GM21825 (cell line): ENCODE data around the gene DOCK3.
"Not testable (repeated sequence)": the region's sequence is repeated elsewhere in the genome, so short reads cannot be mapped to it uniquely, and the experiment has no call there.

Experiments used
- ATAC-seq: cut with Tn5 transposase; IDR thresholded peaks from one replicate; pipeline ENCODE4 v1.9.1; 2021; ENCODE audit warnings: mild to moderate bottlenecking, moderate library complexity; ENCODE audit not compliant: unreplicated experiment

The DOCK3 gene

DNA sequence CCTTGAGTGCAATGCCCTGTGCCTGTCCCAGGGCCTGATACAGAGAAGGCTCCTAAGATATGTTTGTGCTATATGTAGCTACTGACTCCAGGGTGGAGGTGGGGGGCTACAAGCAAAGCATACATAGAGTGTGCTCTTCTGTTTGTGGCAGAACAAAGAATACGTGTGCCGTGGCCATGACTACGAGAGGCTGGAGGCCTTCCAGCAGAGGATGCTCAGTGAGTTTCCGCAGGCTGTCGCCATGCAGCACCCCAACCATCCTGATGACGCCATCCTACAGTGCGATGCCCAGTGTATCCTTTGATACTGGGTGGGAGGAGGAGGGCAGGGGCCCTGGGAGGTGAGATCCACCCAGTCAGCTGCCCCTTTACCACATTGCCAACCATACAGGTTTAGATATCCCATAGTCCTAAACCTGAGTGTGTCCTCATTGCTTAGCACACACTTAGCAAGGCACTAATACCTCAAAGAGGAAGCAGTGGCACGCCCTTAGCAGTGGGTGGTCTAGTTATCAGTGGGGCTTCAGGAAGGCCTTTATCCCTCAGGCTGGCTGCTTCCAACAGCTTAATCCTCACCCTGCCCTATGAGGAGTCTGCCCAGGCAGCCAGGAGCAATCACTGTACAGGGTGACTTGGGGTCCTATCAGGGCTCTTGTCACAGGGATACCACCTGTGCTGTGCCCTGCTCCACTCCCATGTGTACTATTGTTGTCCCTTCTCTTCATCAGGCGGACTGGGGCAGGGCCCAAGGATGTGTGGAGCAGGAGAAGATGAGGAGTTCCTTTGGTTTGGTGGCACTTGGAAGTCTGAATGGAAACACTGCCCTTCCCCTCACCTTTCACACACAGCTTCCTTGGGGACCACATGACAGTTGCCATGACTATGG is 680.2 kb downstream of the DOCK3 start:
- ATAC-seq: no peak

DNA sequence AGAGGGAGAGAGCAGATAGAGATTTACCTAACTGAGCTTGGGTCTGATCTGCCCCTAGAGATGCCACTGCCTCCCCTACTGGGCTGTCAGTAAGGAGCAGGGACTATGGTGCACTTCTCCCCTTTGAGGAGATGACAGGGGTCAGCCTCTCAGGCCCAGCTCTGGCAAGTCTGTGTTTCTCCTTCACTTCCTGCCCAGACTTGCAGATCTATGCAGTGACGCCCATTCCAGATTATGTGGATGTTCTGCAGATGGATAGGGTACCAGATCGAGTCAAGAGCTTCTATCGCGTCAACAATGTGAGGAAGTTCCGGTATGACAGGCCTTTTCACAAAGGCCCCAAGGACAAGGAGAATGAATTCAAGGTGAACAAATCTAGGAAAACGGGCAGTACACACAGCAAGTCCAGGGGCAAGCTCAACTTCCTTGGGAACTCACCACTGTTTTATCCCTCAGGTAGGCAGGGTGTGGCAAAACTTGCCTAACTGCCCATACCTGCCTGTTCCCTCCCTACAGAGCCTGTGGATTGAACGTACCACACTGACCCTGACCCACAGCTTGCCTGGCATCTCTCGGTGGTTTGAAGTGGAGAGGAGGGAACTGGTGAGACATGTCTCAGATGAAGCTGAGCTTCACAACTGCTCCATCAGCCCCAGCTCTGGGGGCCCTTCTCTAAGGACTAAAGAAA is 681.3 kb downstream of the DOCK3 start:
- ATAC-seq: no peak

DNA sequence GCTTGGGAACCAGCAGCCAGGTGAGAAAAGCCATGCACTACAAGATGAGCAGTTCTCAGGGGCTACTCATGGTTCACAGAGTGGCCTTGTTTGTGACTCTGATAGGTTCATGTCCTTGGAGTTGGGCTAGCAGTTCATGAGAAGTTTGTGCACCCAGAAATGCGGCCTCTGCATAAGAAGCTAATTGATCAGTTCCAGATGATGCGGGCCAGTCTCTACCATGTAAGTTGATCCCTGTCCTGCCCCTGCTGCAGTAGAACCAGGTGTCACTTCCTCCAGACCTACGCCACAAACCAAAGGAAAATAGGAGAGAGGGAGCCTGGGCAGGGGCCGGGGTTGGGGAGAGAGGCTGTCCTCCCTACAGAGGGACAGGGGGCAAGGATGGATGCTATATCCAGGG is 683.1 kb downstream of the DOCK3 start:
- ATAC-seq: no peak

DNA sequence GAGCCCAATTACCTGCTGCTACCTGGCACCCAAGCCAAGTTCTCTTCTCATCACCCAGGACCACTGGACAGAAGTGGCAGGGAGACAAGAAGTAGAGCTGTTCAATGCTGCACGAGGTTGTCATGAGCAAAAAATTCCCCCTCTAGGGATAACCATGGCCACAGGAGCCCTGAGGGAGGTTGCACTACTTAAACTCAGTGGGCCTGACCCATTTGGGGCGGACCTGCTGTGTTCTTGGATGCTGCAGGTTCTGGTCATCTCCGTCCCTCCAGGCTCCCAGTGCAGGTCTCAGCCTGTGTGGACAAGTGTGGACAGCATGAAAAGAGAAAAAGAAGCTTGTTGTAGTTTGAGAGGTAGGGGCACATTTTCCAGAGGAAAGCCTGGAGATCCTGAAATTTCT is 684.3 kb downstream of the DOCK3 start:
- ATAC-seq: no peak

DNA sequence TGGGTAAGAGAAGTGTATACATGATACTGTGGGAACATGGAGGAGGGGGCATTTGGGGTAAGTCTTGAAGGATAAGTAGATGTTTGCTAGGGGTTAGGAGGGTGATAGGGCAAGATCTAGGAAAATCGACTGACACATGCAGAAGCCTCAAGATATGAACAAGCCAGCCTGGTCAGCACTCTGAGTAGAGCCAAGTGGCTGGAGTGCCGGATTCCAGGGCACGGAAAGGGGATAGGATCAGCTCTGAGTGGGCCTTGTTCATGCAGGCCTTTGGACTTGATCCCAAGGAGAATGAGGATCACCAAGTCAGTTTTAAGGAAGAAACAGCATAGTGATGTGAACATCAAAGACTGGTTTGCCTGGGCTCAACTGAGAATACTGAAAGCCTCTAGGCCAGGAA is 686.1 kb downstream of the DOCK3 start:
- ATAC-seq: no peak

DNA sequence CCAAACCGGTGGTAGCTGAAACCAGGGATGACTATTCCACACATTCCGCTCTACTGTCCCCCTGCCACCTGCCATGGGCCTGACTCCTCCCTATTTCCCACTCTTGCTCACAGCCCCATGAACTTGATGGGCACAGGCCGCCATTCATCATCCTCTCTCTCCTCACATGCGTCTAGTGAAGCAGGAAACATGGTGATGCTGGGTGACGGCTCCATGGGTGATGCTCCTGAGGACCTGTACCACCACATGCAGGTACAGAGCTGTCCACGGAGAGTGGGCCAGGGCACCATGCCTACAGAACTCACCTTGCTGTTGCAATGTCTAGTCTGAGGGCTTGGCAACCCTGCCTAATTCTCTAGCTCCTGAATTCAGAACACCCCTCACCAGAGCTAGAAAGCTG is 687.0 kb downstream of the DOCK3 start:
- no peak for ATAC-seq

DNA sequence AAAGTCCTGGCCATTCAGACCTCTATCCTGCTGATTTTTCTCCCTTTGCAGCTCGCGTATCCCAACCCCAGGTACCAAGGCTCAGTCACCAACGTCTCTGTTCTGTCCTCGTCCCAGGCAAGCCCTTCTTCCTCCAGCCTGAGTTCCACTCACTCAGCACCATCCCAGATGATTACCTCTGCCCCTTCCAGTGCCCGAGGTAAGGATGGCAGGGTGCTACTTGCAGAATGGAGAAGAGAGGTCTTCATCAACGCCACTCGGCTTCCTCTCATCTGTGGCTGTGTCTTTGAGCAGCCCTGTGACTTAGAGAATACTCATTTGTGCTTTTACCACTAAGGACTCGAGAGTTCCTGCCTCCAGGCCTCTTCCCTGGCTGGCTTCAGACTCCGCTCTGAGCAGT is 687.7 kb downstream of the DOCK3 start:
- no peak for ATAC-seq

DNA sequence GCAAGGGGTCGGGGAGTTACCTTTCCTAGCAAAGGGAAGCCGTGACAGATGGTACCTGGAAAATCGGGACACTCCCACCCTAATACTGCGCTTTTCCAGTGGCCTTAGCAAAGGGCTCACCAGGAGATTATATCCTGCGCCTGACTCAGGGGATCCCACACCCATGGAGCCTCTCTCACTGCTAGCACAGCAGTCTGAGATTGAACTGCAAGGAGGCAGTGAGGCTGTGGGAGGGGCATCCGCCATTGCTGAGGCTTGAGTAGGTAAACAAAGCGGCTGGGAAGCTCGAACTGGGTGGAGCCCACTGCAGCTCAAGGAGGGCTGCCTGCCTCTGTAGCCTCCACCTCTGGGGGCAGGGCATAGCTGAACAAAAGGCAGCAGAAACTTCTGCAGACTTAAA is 693.5 kb downstream of the DOCK3 start:
- ATAC-seq: not testable (repeated sequence)

DNA sequence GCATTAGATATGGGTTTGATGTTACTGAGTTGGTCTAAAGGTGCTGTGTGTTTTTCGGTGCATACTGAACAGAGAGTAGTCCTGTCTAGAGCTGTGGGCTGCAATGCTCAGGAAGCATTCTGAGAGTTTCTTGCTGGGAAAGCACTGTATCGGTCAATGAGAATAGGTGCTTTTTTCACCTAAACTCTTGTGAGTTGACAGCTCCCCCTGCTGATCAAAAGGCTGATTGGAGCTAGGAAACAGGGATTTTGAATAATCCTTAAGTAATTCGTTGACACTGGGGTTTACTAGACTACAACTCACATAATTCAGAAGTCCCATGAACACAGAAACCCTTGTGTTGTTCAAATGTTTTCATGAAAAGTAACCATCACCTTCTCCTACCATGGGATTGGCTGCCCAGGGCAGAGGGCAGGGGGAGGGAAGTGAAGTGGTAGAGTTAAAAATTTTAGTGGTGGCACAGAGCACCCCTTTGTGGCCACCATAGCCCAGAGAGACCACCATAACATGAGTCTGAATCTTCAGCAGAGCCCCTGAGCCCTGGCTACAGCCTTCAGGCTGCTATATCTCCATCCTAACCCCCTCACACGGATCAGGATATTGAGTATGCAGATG is 697.3 kb downstream of the DOCK3 start:
- ATAC-seq: no peak

DNA sequence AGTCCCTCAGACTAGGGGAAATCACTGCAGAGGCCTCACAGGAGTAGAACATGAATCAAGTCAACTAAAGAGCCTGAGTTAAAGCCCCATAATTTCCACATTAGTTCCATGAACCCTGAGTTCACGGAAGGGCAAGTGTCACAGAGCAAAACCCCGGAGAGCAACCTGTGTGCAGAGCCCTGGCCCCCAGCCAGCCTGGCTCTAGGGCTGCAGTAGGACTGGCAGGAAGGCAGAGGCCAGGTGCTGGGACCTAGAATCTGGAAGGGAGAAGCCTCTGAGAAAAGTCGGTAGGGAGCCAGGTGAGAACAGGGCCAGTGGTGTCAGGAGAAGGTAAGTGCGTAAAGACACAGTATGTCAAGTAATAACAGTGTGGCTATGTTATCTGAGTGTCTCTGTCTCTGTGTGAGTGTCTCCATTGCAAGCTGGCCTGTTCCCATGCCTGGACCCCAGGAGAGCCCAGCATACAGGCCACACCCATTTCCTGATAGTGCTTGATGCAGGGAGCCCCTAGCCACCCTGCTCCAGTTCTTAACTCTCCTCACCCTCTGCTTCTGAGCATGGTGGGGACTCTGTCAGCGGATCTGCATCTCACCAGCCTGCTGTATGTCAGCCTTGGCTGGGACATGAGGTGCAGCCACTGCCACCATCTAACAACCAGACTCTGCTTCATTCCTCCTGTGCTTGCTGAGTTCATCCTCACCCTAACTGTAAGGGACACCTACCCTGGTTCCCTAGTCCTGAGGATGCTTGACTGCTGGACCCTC is 699.1 kb downstream of the DOCK3 start:
- ATAC-seq: no peak

DNA sequence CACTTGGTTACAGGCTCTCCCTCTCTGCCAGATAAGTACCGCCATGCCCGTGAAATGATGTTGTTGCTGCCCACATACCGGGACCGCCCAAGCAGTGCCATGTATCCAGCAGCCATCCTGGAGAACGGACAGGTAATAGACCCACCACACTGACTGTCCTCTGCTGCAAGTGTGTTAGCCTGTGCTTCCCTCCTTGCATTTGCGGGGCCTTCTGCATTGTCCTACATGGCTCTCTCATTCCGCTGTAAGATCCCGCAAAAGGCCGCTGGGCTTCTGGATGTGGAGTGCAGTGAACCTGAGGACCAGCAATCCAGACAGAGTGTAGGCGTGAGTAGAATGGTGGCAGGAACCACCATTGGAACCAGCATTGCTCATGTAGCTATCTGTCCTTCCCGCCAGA is 699.7 kb downstream of the DOCK3 start:
- ATAC-seq: no peak

DNA sequence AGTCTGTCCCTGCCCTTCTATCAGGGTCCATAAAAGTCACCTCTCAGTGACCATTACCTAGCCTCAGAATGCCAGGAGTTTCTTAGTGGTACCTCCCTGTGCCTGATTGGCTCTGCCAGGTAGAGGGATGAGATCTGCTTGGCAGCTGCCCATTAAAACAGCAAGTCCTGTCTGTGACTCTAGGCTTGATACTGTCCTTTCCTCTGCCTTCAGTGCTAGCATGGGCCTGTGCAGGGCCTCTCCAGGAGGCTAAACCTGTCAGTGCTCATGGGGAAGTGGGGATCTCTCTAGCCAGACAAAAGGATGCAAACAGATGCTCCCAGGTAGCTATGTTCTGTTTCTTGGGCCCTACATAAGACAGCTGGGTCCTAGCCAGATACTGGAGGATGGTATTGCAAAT is 700.4 kb downstream of the DOCK3 start:
- no peak for ATAC-seq

DNA sequence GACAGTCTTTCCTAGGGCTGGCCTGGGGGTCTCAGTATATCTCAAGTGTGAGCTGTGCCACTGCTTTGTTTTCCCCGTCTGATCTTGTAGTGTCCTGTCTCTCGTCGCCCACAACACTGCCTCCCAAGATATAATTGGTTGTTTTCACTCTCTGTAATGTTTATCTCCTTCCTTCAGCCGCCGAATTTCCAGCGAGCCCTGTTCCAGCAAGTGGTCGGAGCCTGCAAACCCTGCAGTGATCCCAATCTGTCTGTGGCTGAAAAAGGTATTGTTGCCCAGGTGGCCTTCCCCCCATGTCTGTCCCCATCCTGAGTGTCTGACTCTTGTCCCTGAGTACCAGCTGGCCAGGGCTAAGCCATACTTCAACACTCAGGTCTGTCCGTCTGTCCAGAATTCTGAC is 700.8 kb downstream of the DOCK3 start:
- no peak for ATAC-seq

DNA sequence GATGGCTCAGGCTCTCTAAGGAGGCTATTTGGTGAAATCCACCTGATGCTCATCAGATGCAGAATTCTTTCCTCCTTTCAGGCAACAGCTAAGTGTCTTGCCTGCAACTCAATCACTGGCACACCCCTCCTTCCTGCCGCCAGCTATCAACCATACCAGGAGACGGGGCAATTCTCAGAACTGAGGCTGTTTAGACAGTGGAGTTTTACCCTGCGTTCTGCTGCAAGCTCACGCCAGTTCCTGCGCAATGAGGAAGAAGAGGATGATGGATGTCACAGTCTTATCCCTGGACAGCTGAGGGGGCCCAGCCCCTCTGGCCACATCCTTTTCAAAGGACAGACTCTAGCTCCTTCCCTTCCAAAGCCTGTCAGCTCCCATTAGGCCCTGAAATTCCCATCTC is 703.3 kb downstream of the DOCK3 start:
- no peak for ATAC-seq

DNA sequence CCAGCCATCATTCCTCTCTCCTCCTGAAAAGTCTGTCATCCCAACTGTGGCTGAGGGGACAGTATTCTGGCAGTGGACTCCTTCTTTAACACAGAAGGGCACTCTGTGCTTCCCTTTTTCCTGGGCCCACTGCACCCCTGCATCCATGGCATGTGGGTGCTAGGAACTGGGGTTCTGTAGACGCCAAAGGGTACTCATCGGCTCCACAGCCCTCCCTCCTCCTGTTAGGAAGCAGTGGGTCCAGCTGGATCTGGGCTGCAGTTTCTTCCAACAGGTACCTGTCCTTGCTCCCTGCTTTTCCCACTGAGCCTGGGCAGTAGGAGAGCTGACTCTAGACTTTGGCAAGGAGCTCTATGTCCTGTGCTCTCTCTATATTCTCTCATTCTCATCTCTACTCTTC is 704.0 kb downstream of the DOCK3 start:
- ATAC-seq: no peak

DNA sequence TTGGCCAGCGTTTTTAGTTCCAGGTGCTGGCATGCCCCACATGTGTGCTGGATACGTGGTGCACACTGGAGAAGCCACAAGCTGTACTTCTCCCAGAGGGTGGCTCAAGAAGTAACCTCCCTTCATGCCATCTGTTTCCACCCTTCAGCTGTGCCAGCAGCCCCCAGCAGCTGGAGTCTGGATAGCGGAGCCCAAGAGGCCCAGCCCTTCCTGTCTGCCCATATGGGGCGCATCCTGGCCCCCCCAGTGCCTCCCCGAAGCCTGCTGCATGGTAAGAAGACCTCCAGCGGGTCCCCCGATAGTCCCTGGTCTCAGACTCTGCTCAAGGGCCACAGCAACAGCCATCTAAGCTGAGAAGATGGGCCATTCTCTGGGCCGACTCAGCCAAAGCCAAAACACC is 704.6 kb downstream of the DOCK3 start:
- ATAC-seq: no peak

DNA sequence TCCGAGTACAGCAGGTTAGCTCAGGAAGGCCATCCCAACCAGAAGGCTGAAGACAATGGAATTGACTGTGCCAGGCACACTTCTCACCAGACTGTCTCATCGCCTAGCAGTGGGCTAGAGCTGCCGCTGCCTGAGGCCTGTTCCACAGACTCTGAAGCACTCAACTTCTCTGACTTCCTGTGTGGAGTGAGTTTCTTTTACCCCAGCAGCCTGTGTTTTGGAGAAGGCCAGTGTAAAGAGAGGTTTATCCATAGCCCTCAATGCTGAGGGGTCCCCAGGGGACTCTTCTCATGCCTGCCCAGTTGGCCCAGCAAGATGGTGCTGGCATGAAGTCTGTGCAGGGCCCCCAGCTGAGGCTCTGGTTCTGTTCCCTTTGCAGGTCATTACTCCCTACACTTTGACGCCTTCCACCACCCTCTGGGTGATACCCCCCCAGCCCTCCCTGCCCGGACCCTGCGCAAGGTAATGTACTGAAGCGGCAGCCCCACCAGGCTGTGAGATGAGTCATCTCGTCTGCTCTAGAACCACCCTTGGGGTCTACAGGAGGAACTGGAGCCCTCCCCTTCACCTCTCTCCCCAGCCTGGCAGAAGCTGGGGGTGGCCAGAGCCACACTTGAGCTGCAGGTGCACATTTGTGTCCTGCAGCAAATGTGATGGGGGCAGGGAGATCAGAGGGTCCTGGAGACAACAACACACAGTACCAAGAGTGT is 705.2 kb downstream of the DOCK3 start:
- no peak for ATAC-seq

DNA sequence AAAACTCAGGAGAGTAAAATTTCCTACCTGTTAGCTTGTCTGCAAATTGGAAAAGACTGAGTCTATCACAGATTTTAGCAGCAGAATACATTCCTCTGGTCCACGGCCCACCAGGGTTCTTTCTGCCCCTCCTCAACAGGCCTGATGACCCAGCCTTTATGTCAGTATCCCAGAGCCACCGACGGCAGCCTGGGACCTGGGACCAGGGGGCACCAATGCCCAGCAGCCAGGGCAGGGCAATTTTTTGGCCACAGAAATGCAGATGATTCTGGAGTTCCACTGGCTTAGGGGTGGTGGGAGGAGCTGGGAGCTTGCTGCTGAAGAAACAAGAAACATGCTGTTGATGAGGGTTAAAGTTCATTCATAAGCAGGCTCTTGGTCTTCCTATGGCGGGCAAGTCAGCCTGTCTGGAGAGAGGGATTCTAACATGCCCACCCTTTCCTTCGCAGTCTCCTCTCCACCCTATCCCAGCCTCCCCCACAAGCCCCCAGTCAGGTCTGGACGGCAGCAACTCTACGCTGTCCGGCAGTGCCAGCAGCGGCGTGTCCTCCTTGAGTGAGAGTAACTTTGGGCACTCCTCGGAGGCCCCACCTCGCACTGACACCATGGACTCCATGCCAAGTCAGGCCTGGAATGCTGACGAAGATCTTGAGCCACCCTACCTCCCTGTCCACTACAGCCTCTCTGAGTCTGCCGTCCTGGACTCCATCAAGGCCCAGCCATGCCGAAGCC is 706.0 kb downstream of the DOCK3 start:
- ATAC-seq: no peak

DNA sequence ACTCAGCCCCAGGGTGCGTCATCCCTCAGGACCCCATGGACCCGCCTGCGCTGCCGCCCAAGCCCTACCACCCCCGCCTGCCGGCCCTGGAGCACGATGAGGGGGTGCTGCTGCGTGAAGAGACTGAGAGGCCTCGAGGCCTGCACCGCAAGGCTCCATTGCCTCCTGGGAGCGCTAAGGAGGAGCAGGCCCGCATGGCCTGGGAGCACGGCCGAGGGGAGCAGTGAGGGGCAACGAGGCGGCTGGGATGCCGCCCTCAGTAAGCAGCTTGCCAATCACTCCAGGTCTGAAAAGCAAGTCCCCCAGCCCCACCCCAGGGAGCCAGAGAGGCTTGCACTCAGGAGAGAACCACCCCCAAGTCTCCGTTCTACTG is 706.6 kb downstream of the DOCK3 start:
- ATAC-seq: no peak
